ENCODE measurements around the gene MACROD1.

MACROD1 gene, protein sequence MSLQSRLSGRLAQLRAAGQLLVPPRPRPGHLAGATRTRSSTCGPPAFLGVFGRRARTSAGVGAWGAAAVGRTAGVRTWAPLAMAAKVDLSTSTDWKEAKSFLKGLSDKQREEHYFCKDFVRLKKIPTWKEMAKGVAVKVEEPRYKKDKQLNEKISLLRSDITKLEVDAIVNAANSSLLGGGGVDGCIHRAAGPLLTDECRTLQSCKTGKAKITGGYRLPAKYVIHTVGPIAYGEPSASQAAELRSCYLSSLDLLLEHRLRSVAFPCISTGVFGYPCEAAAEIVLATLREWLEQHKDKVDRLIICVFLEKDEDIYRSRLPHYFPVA

GRCh38 chr11:64165842-64166635 lies at the start of gene MACROD1:
Gene MACROD1, minus strand, starts transcription at chr11:64166113. Its CDS starts 119 bp downstream, at chr11:64165994.
- DNase-seq: no peak

DNA sequence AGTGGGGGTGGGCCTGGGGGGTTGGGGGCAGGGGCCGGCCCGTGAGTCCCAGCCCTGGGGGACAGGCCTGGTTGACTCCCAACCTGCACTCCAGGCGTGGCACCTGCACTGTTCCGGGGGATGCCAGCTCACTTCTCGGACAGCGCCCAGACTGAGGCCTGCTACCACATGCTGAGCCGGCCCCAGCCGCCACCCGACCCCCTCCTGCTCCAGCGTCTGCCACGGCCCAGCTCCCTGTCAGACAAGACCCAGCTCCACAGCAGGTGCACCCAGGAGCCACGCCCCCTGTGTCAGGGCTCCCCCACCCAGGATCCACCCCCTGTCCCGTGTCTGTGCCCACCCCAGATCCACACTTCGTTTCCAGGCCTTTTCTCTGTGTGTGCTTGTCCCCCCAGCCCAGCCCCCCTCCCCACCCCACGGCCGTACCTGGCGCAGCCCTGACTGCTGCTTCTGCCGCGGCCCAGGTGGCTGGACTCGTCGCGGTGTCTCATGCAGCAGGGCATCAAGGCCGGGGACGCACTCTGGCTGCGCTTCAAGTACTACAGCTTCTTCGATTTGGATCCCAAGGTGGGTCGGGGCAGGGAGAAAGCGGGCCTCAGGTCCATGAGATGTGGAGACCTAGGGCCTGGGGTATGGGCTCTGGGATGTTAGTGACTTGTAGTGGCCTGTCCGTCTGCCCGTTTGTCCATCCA lies 45.4 kb upstream of the MACROD1 start:
- DNase-seq: no peak

DNA sequence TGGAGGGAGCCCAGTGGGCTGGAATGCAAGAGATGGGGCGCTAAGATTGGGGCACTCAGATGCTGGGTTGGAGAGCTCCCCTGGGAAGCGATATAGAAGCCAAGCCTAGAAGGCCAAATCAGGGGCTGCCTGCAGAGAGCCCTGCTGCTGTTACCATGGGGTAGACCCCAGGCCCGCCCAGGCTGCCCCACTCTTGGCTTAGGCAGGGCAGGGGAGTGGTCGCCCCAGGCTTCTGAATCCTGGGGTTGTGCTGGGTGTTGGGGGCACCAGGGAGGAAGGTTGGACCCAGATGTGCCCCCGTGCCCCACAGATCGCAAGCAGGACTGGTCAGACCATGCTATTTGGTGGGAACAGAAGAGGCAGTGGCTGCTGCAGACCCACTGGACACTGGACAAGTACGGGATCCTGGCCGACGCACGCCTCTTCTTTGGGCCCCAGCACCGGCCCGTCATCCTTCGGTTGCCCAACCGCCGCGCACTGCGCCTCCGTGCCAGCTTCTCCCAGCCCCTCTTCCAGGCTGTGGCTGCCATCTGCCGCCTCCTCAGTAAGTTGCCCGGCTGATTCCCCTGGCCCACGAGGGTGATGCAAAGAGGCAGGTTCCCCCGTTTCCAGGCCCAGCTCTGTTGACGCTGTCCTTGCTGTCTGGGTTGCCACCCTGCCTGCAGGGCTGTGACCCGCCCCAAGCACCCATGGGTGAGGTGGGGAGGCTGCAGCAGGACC lies 44.5 kb upstream of the MACROD1 start:
- DNase-seq: no peak

DNA sequence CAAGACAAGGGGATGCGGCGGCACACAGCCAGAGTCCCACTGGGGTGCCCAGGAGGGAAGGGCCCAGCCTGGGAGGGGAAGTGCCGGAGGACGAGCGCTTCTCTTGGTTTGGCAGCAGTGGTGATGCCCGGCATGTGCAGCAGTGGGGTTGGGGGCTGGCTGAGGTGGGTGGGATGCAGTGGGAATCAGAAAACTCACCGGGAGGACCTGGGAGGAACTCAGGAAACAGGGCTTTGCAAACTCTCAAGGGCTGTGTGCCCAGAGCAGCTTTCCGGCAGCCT lies 43.6 kb upstream of the MACROD1 start:
- no peak for DNase-seq

GRCh38 chr11:64208796-64209562 lies 43.1 kb upstream of the MACROD1 start:
- no peak for DNase-seq

DNA sequence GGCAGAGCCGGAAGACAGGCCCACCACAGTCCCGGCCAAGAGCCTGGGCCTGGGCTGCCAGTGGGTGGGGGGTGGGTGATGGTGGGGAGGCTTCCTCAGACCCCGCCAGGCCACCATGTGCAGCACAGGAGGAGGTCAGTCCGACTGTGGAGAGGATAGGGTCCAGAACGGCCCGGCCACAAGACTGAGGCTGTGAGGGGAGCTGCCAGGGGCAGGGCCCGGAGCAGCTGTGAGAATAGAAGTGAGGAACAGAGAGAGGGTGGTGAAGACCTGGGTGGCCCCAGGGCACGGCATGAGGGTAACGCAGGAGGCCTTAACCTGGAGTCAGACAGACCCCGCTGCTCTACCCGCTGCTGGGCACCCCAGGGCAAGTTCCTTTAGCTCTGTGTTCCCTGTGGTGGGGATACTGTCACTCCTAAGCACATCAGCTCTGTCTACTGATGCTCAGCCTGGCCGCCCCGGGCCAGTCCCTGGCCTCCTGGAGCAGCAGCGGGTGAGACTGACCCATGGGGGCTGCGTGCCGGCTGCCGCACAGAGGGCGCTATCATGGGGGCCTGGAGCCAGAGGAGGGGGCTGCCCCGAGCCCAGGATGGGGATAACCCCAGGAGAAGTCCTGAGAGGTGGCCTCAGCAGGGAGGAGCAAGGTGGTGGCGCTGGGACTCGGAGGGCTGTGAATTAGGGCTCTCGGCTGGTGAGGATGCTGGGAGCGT lies 42.3 kb upstream of the MACROD1 start:
- DNase-seq: no peak

DNA sequence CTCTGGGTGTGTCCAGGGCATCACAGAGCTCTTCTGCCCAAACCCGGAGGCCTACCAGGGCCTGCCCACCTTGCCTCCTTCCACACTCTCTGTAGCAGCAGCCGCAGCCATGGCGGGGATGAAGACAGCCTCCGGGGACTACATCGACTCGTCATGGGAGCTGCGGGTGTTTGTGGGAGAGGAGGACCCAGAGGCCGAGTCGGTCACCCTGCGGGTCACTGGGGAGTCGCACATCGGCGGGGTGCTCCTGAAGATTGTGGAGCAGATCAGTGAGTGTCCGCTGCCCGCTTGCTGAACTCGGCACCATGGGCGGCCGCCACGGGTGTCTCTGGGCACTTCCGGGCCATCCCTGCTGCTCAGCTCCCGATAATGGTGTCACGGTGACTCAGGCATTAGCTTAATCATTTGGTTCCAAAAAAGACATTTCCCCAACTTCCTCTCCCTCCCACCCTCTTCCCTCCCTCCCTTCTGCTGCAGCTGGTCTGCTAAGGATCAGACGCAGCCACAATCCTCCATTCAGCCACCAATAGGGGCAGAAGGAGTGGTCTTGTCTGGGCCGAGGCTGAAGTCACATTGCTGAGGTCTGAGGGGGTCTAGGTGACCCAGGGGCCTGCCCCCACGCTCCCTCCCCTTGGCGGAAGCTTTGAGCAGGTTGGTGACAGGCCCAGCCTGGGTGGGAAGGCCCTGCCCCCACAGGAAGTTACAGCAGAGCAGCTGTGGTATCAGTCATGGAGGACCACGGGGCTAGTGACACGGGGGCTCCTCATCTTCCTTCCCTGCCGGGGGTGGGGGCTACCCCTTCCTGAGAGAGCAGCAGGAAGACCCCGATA lies 41.6 kb upstream of the MACROD1 start:
- DNase-seq: peak; percentile 63

DNA sequence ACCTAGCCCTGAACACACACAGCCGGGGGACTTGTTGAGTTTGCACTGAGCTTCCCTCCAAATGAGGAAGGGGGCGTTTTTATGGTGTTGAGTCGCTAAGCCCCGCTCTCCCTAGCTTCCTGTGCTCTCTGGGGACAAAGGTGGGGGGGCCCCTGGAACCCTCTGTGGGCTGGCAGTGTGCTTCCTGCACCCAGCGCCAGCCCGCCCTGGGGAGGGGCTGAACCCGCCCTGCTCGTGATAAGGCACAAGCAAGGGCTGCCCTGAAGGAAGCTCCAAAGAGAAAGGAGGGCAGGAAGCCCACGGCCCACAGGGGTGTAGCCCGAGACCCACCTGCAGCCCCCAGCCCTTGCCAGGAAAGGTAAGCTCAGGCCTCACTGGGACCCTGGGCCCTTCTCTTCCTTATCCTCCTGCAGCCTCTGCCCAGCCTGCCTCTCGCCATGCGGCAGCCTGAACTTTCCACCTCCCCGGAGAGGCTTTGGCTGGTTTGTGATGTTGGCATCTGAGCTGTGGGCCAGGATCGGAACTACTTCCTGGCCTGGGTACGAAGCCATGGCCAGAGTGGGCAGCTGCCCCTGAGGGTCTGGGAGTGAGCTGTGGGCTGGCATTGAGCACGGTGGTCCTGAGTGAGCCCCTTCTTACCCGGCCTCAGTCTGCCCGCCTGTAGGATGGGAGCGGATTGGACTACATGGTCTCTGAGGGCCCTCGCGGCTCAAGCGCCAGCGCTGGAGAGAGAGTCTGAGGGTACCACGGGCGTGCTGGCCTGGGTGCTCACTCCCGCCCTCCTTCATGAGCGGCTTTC lies 40.7 kb upstream of the MACROD1 start, which contains the start of gene FERMT3:
Gene FERMT3 (plus strand): TSS at position 265 of the 799 bp plus-strand sequence. CDS start 644 bp downstream, outside the sequence.
- DNase-seq: peak; percentile 7

GRCh38 chr11:64204464-64204989 lies 38.6 kb upstream of the MACROD1 start:
- DNase-seq: peak; percentile 2

DNA sequence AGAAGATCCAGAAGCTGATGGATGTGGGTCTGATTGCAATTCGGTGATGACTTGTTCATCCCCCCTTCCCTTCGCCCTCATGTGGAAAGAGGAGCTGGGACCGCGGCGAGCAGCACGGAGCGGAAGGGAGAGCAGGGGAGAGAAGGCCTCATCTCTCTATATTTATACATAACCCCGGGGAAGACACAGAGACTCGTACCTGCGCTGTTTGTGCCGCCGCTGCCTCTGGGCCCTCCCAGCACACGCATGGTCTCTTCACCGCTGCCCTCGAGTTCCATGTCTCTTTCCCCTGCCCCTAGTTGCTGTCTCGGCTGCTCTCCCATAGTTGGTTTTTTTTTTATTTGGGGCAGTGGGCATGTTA lies 38.1 kb upstream of the MACROD1 start:
- DNase-seq: no peak

- DNase-seq: no peak
Measured at GRCh38 chr11:64203421-64204079, 37.6 kb upstream of the MACROD1 start.

GRCh38 chr11:64202992-64203391 lies 37.1 kb upstream of the MACROD1 start:
- DNase-seq: no peak

GRCh38 chr11:64201543-64201942 lies 35.6 kb upstream of the MACROD1 start:
- no peak for DNase-seq

- DNase-seq: no peak
Measured at GRCh38 chr11:64198511-64198910, 32.6 kb upstream of the MACROD1 start.

- no peak for DNase-seq
Measured at GRCh38 chr11:64196626-64197025, 30.7 kb upstream of the MACROD1 start.

GRCh38 chr11:64192434-64192833 lies 26.5 kb upstream of the MACROD1 start:
- DNase-seq: no peak

- no peak for DNase-seq
Measured at GRCh38 chr11:64186492-64187165, 20.7 kb upstream of the MACROD1 start.
